HepG2 (cell line): ENCODE measurements around the gene PPP1R13L. TPM values are rescaled to one million over a fixed set of nuclear protein-coding genes. Genes with fewer than 3 reads are reported as not detected.

Experiments used
- ELF3 ChIP-seq: IDR thresholded peaks from 2 replicates; pipeline ENCODE4 v1.6.1; 2016; ENCODE audit warnings: missing genetic modification reagents, missing compliant biosample characterization
- NR2C2 ChIP-seq: sonication (generic); formaldehyde crosslinking; IDR thresholded peaks from 2 replicates; pipeline ENCODE4 v1.4.0; 2020; ENCODE audit warnings: missing genetic modification reagents, mild to moderate bottlenecking, moderate library complexity, borderline replicate concordance
- NR2F6 ChIP-seq, 2 experiments: IDR thresholded peaks; 2 replicates each; pipeline ENCODE4 v1.6.1; 2016; ENCODE audit warnings: antibody characterized with exemption in 1 of 2, mild to moderate bottlenecking in 1 of 2
- RBFOX2 ChIP-seq: fragments of 200-400 bp; formaldehyde crosslinking; IDR thresholded peaks from 2 replicates; pipeline ENCODE4 v1.6.1; 2017; ENCODE audit warnings: low read depth, mild to moderate bottlenecking, low read length
- RXRA ChIP-seq: sonication (generic); formaldehyde crosslinking; IDR thresholded peaks from 2 replicates; pipeline ENCODE4 v1.5.1; 2020; ENCODE audit warnings: missing genetic modification reagents
- ZBTB40 ChIP-seq, 2 experiments: fragments of 450-650 bp in 1 of 2; sonication (generic) in 1 of 2; formaldehyde crosslinking in 1 of 2; IDR thresholded peaks; 2 replicates each; pipeline versions ENCODE4 v1.6.1 to v1.8.0; 2016 to 2022; ENCODE audit warnings: antibody characterized with exemption in 1 of 2, mild to moderate bottlenecking in 1 of 2, missing genetic modification reagents in 1 of 2
- ZNF263 ChIP-seq: sonication (generic); formaldehyde crosslinking; IDR thresholded peaks from 2 replicates; pipeline ENCODE4 v1.4.0; 2020; ENCODE audit warnings: missing genetic modification reagents
- ZNF281 ChIP-seq: sonication (generic); formaldehyde crosslinking; IDR thresholded peaks from 2 replicates; pipeline ENCODE4 v1.4.0; 2020; ENCODE audit warnings: missing genetic modification reagents, borderline replicate concordance
- ZNF746 ChIP-seq: sonication (generic); formaldehyde crosslinking; IDR thresholded peaks from 2 replicates; pipeline ENCODE4 v1.8.0; 2022; ENCODE audit warnings: mild to moderate bottlenecking, missing genetic modification reagents
- polyA plus RNA-seq, 8 experiments: library from polyadenylated mRNA; depleted of rRNA in 3 of 8; stranded (reverse) in 7 of 8; unstranded in 1 of 8; fragments of >200 nt; fragmentation: Illumina TruSeq in 4 of 8; extraction: Trizol in 4 of 8; gene quantifications; 2 replicates each; pipeline versions ENCODE4 v1.2.1 to v1.2.3, GENCODE V29; 2011 to 2016; ENCODE audit warnings: low read depth in 4 of 8, missing spikeins in 1 of 8, mixed read lengths in 1 of 8; ENCODE audit not compliant: insufficient read depth in 1 of 8
- total RNA-seq, 5 experiments: library from RNA; depleted of rRNA; stranded (reverse); fragments of >200 nt; fragmentation: Illumina TruSeq; extraction: Trizol; gene quantifications; 2 replicates each; pipeline ENCODE4 v1.2.3, GENCODE V29; 2016; ENCODE audit warnings: low read depth in 1 of 5
- TF ChIP-seq, protein P1 (sequence below): sonication (generic); formaldehyde crosslinking; IDR thresholded peaks from 2 replicates; pipeline ENCODE4 v1.8.1; 2022; ENCODE audit warnings: low read depth, mild to moderate bottlenecking, missing genetic modification reagents
- TF ChIP-seq, protein P2 (sequence below): IDR thresholded peaks from 2 replicates; pipeline ENCODE4 v1.6.1; 2016; ENCODE audit warnings: missing compliant biosample characterization, missing genetic modification reagents, borderline replicate concordance

The PPP1R13L gene
- total and polyA plus RNA-seq, 2 of the 13 experiments (the other 11 are each of a cell fraction or from before 2014, with no cell fraction given) = 1.3 to 6.6 TPM

- TF ChIP-seq, protein P1, sequence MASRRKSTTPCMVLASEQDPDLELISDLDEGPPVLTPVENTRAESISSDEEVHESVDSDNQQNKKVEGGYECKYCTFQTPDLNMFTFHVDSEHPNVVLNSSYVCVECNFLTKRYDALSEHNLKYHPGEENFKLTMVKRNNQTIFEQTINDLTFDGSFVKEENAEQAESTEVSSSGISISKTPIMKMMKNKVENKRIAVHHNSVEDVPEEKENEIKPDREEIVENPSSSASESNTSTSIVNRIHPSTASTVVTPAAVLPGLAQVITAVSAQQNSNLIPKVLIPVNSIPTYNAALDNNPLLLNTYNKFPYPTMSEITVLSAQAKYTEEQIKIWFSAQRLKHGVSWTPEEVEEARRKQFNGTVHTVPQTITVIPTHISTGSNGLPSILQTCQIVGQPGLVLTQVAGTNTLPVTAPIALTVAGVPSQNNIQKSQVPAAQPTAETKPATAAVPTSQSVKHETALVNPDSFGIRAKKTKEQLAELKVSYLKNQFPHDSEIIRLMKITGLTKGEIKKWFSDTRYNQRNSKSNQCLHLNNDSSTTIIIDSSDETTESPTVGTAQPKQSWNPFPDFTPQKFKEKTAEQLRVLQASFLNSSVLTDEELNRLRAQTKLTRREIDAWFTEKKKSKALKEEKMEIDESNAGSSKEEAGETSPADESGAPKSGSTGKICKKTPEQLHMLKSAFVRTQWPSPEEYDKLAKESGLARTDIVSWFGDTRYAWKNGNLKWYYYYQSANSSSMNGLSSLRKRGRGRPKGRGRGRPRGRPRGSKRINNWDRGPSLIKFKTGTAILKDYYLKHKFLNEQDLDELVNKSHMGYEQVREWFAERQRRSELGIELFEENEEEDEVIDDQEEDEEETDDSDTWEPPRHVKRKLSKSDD = no peak
- peak; percentile 85 for TF ChIP-seq ELF3
- TF ChIP-seq ZNF263 = no peak
- no peak for TF ChIP-seq ZNF746
- TF ChIP-seq, protein P2, sequence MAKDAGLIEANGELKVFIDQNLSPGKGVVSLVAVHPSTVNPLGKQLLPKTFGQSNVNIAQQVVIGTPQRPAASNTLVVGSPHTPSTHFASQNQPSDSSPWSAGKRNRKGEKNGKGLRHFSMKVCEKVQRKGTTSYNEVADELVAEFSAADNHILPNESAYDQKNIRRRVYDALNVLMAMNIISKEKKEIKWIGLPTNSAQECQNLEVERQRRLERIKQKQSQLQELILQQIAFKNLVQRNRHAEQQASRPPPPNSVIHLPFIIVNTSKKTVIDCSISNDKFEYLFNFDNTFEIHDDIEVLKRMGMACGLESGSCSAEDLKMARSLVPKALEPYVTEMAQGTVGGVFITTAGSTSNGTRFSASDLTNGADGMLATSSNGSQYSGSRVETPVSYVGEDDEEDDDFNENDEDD = peak; percentile 56; the same call in 1 of the 2 replicates
- peak; percentile 81 for TF ChIP-seq RXRA
- TF ChIP-seq RBFOX2 = peak; percentile 55; the same call in 1 of the 2 replicates
- TF ChIP-seq ZBTB40 (IDR thresholded peaks at IDR 0.05) = no peak
- no peak for TF ChIP-seq ZBTB40 (CRISPR knock-in tag; IDR thresholded peaks at IDR 0.05)
- TF ChIP-seq NR2C2 = no peak
- no peak; the same call in 1 of the 2 replicates for TF ChIP-seq NR2F6 (IDR thresholded peaks at IDR 0.05)
- peak; percentile 66; the same call in 1 of the 2 replicates for TF ChIP-seq NR2F6 (CRISPR knock-in tag; IDR thresholded peaks at IDR 0.05)
- no peak for TF ChIP-seq ZNF281 (CRISPR knock-in tag)
Measured at GRCh38 chr19:45443462-45444317, 38.8 kb upstream of the PPP1R13L start (continued).
